A673 (cell line): ENCODE measurements around the gene FPR3. TPM values are rescaled to one million over a fixed set of nuclear protein-coding genes. Genes with fewer than 3 reads are reported as not detected.

Source experiments
- BruUV-seq: library from RNA; stranded (reverse); fragments of 400-500 nt; replicated peaks from 2 replicates; lab custom pipeline; 2021; lab: Mats Ljungman, UMichigan
- CTCF ChIA-PET: fragments of 300-600 bp; sonication (Branson Sonifier 250); formaldehyde crosslinking; loops from one replicate; lab custom pipeline; 2022; ENCODE audit warnings: antibody characterized with exemption; lab: Charles Lee
- POLR2A ChIA-PET: fragments of 300-600 bp; sonication (Branson Sonifier 250); formaldehyde crosslinking; loops from one replicate; lab custom pipeline; 2022; ENCODE audit warnings: antibody characterized with exemption; ENCODE audit not compliant: low non-redundant PET; lab: Charles Lee
- DNase-seq: peaks from one replicate; pipeline ENCODE4 v3.0.0-alpha.2; 2015; ENCODE audit warnings: low spot score
- H3K27ac ChIP-seq: fragments of 200-600 bp; sonication (generic); 2 replicates; pipeline ENCODE4 v1.5.1; 2016; ENCODE audit warnings: mixed run types, low read depth, mild to moderate bottlenecking, mixed read lengths, antibody characterized with exemption, low read length; ENCODE audit not compliant: poor library complexity, severe bottlenecking
- H3K27me3 ChIP-seq: fragments of 200-600 bp; sonication (generic); replicated peaks from 2 replicates; pipeline ENCODE4 v1.6.1; 2017; ENCODE audit warnings: mixed run types, low read depth, mild to moderate bottlenecking, mixed read lengths, antibody characterized with exemption, low read length; ENCODE audit not compliant: insufficient read depth, poor library complexity
- H3K36me3 ChIP-seq: fragments of 200-600 bp; sonication (generic); 2 replicates; pipeline ENCODE4 v1.6.1; 2016; ENCODE audit warnings: mixed run types, mild to moderate bottlenecking, mixed read lengths, antibody characterized with exemption, low read length; ENCODE audit not compliant: insufficient read depth, poor library complexity, severe bottlenecking
- H3K4me1 ChIP-seq: fragments of 200-600 bp; sonication (generic); 2 replicates; pipeline ENCODE4 v1.6.1; 2017; ENCODE audit warnings: mixed run types, mild to moderate bottlenecking, mixed read lengths, antibody characterized with exemption, low read length; ENCODE audit not compliant: insufficient read depth, poor library complexity, severe bottlenecking
- H3K4me3 ChIP-seq: fragments of 200-600 bp; sonication (generic); 2 replicates; pipeline ENCODE4 v1.5.1; 2016; ENCODE audit warnings: low read depth, mixed run types, mild to moderate bottlenecking, mixed read lengths, low read length; ENCODE audit not compliant: poor library complexity, severe bottlenecking
- H3K9me3 ChIP-seq: fragments of 200-600 bp; sonication (generic); 2 replicates; pipeline ENCODE4 v1.6.1; 2016; ENCODE audit warnings: mixed run types, low read depth, mild to moderate bottlenecking, mixed read lengths, antibody characterized with exemption, low read length; ENCODE audit not compliant: poor library complexity, severe bottlenecking
- EZH2 ChIP-seq: fragments of 200-600 bp; sonication (generic); IDR thresholded peaks from 2 replicates; pipeline ENCODE4 v1.6.1; 2017; ENCODE audit warnings: borderline replicate concordance, low read depth, mild to moderate bottlenecking, mixed read lengths, antibody characterized with exemption, low read length; ENCODE audit not compliant: poor library complexity, severe bottlenecking
- intact Hi-C: fragments of 100-400 bp; cut with micrococcal nuclease; formaldehyde crosslinking; loops from one replicate; pipeline ENCODE4 v1.10.0; 2022; ENCODE audit not compliant: unreplicated experiment
- total RNA-seq: library from RNA; stranded (reverse); gene quantifications from 2 replicates; pipeline ENCODE4 v1.2.3, GENCODE V29; 2021
- TF ChIP-seq, protein P1 (sequence below): fragments of 300-800, 200-600 bp; sonication (generic); conservative IDR thresholded peaks from 2 replicates; pipeline ENCODE4 v1.5.1; 2017; ENCODE audit warnings: low read depth, mild to moderate bottlenecking, antibody characterized with exemption, low read length, moderate library complexity, mixed read lengths

FPR3 gene
- total RNA-seq, 1 experiment from 2014 or later: not detected

- BruUV-seq: no TSS peak
- ChIA-PET POLR2A (no interaction called here), CTCF (no interaction called here)
- Histone ChIP-seq H3K4me3 (no peak overlapping the region), H3K4me1 (no peaks in the 10 kb centered on the region), H3K27ac (no peak overlapping the region), H3K9me3 (peaks cover 5% of the 10 kb centered on the region), H3K27me3 (peaks cover 6% of the 10 kb centered on the region), H3K36me3 (no peaks in the 10 kb centered on the region)
- TF ChIP-seq, protein P1, sequence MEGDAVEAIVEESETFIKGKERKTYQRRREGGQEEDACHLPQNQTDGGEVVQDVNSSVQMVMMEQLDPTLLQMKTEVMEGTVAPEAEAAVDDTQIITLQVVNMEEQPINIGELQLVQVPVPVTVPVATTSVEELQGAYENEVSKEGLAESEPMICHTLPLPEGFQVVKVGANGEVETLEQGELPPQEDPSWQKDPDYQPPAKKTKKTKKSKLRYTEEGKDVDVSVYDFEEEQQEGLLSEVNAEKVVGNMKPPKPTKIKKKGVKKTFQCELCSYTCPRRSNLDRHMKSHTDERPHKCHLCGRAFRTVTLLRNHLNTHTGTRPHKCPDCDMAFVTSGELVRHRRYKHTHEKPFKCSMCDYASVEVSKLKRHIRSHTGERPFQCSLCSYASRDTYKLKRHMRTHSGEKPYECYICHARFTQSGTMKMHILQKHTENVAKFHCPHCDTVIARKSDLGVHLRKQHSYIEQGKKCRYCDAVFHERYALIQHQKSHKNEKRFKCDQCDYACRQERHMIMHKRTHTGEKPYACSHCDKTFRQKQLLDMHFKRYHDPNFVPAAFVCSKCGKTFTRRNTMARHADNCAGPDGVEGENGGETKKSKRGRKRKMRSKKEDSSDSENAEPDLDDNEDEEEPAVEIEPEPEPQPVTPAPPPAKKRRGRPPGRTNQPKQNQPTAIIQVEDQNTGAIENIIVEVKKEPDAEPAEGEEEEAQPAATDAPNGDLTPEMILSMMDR: no peak
- no peak for TF ChIP-seq EZH2
- no peak for DNase-seq
- intact Hi-C loops: no loop called here
Observed at GRCh38 chr19:51821921-51822320, 27.0 kb downstream of the FPR3 start.

DNA sequence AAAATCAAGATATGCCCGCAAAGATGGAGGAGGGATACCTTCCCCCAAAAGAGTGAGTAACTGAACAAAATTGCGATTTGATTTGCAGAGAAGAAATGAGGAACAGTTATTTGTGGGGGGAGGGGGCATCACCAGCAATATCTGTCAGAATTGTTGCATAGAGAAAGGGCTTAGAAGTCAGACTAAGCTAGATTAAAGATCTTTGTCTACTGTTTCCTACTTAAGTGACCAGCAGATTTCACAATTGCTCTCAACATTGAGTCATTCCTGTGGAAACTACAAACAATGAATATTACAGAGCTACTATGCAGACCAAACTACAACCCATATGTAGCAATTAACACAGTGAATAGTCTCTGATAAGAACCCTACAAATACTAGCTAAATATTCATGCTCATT is 27.4 kb downstream of the FPR3 start:
- intact Hi-C loops: no loop called here
- ChIA-PET POLR2A (no interaction called here), CTCF (no interaction called here)
- no peak for TF ChIP-seq EZH2
- TF ChIP-seq, protein P1: no peak
- H3K9me3 ChIP-seq: peaks cover 5% of the 10 kb centered on the region
- no TSS peak for BruUV-seq
- no peaks in the 10 kb centered on the region for H3K36me3 ChIP-seq
- H3K4me3 ChIP-seq: no peak overlapping the region
- DNase-seq: no peak
- peaks cover 6% of the 10 kb centered on the region for H3K27me3 ChIP-seq
- no peaks in the 10 kb centered on the region for H3K4me1 ChIP-seq
- no peak overlapping the region for H3K27ac ChIP-seq

DNA sequence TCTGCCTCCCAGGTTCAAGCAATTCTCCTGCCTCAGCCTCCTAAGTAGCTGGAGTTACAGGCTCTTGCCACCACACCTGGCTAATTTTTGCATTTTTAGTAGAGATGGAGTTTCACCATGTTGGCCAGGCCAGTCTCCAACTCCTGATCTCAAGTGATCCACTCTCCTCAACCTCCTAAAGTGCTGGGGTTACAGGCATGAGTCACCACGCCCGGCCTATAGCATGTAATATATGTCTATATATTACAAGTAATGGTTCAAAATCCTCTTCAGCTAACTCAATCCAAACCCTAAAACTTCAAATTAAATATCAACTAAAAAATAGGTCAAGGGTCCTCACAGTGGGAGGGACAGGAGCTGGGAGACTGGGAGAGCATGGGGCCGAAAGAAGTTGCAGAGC is 28.0 kb downstream of the FPR3 start:
- Histone ChIP-seq H3K9me3 (peaks cover 5% of the 10 kb centered on the region), H3K4me3 (no peak overlapping the region), H3K27ac (no peak overlapping the region), H3K27me3 (peaks cover 6% of the 10 kb centered on the region), H3K36me3 (no peaks in the 10 kb centered on the region), H3K4me1 (no peaks in the 10 kb centered on the region)
- intact Hi-C loops: no loop called here
- no TSS peak for BruUV-seq
- TF ChIP-seq, protein P1: no peak
- TF ChIP-seq EZH2: no peak
- POLR2A ChIA-PET: no interaction called here
- DNase-seq: no peak
- CTCF ChIA-PET: no interaction called here
